GM12878 (cell line): ENCODE results near the gene TERB1. TPM values are rescaled to one million over a fixed set of nuclear protein-coding genes. Genes with fewer than 3 reads are reported as not detected.

Experiments
- ATAC-seq: fragments of 200-7000 bp; cut with Tn5 transposase; 3 replicates; pipeline ENCODE4 v1.9.1; 2020; ENCODE audit warnings: mild to moderate bottlenecking, moderate library complexity
- BruUV-seq: library from RNA; stranded (reverse); fragments of 400-500 nt; replicated peaks from 2 replicates; lab custom pipeline; 2021; lab: Mats Ljungman, UMichigan
- CTCF ChIA-PET: fragments of 300-600 bp; sonication (Branson Sonifier 250); formaldehyde crosslinking; extraction: SDS; loops from one replicate; lab custom pipeline; 2021; ENCODE audit warnings: inconsistent platforms; lab: Yijun Ruan, JAX
- POLR2A ChIA-PET: fragments of 350-600 bp; formaldehyde crosslinking; extraction: SDS; loops from one replicate; lab custom pipeline; 2021; ENCODE audit warnings: inconsistent platforms; lab: Charles Lee
- RAD21 ChIA-PET: fragments of 300-600 bp; sonication (Branson Sonifier 250); formaldehyde crosslinking; loops from one replicate; lab custom pipeline; 2023; ENCODE audit warnings: antibody characterized with exemption; ENCODE audit not compliant: unreplicated experiment; lab: Charles Lee
- SMC1A ChIA-PET: fragments of 300-600 bp; sonication (Branson Sonifier 250); formaldehyde crosslinking; loops from one replicate; lab custom pipeline; 2023; ENCODE audit not compliant: unreplicated experiment, uncharacterized antibody; lab: Charles Lee
- DNase-seq: peaks from one replicate; pipeline ENCODE4 v3.0.0-alpha.2; 2011; ENCODE audit warnings: low read depth, low spot score
- FAIRE-seq: peaks from 3 replicates; lab custom pipeline; 2011; peaks lifted over from hg19 to GRCh38; lab: Jason Lieb, UNC
- H2AFZ ChIP-seq: 2 replicates; pipeline ENCODE4 v1.6.0; 2011; ENCODE audit warnings: low read depth, low read length, control low read depth; ENCODE audit not compliant: control insufficient read depth
- H3K27ac ChIP-seq: 2 replicates; pipeline ENCODE4 v1.5.1; 2011; ENCODE audit warnings: control low read depth; ENCODE audit not compliant: control insufficient read depth, insufficient read depth
- H3K27me3 ChIP-seq, 2 experiments: replicated peaks in 1 of 2; 2 replicates each; pipeline versions ENCODE4 v1.6.0 to v1.6.1; 2011; ENCODE audit warnings: low read length in 1 of 2; ENCODE audit not compliant: control insufficient read depth in 2 of 2, insufficient read depth in 2 of 2
- H3K36me3 ChIP-seq, 2 experiments: 2 replicates each; pipeline ENCODE4 v1.5.1; 2011; ENCODE audit warnings: low read length in 1 of 2; ENCODE audit not compliant: control insufficient read depth in 2 of 2, insufficient read depth in 2 of 2
- H3K4me1 ChIP-seq: 2 replicates; pipeline ENCODE4 v1.6.1; 2011; ENCODE audit warnings: mild to moderate bottlenecking, low read length, moderate library complexity, mixed read lengths; ENCODE audit not compliant: control insufficient read depth, insufficient read depth
- H3K4me2 ChIP-seq: 2 replicates; pipeline ENCODE4 v1.6.0; 2011; ENCODE audit warnings: control low read depth; ENCODE audit not compliant: control insufficient read depth, insufficient read depth
- H3K4me3 ChIP-seq: fragments of 200-600 bp; sonication (generic); 2 replicates; pipeline ENCODE4 v1.5.1; 2016
- H3K79me2 ChIP-seq: 2 replicates; pipeline ENCODE4 v1.6.0; 2011; ENCODE audit warnings: low read length; ENCODE audit not compliant: control insufficient read depth, insufficient read depth
- H3K9ac ChIP-seq: 2 replicates; pipeline ENCODE4 v1.8.0; 2011; ENCODE audit warnings: low read length, control low read depth, mixed read lengths; ENCODE audit not compliant: control insufficient read depth, insufficient read depth
- H3K9me3 ChIP-seq: replicated peaks from 3 replicates; pipeline ENCODE4 v1.5.1; 2011; ENCODE audit warnings: mild to moderate bottlenecking, low read length; ENCODE audit not compliant: control insufficient read depth, insufficient read depth
- H4K20me1 ChIP-seq: 2 replicates; pipeline ENCODE4 v1.6.0; 2011; ENCODE audit not compliant: control insufficient read depth, insufficient read depth
- BCLAF1 ChIP-seq: fragments of 450-650 bp; IDR thresholded peaks from 2 replicates; pipeline ENCODE4 v1.6.1; 2017; ENCODE audit warnings: antibody characterized with exemption, mild to moderate bottlenecking, moderate library complexity
- CBX3 ChIP-seq: fragments of 200-600 bp; sonication (generic); IDR thresholded peaks from 2 replicates; pipeline ENCODE4 v1.6.1; 2016; ENCODE audit warnings: low read depth, borderline replicate concordance
- CHD2 ChIP-seq: IDR thresholded peaks from 2 replicates; pipeline ENCODE4 v1.6.1; 2011; ENCODE audit warnings: low read depth, low read length, improper control_type of control experiment, borderline replicate concordance
- ELK1 ChIP-seq: IDR thresholded peaks from 2 replicates; pipeline ENCODE4 v1.6.1; 2012; ENCODE audit warnings: low read depth, low read length, improper control_type of control experiment
- FOXM1 ChIP-seq: IDR thresholded peaks from 2 replicates; pipeline ENCODE4 v1.6.1; 2012; ENCODE audit warnings: low read depth, mild to moderate bottlenecking, inconsistent platforms, low read length, moderate library complexity
- GABPA ChIP-seq: IDR thresholded peaks from 2 replicates; pipeline ENCODE4 v1.6.1; 2014; ENCODE audit warnings: antibody characterized with exemption, low read depth, mild to moderate bottlenecking, inconsistent platforms
- IKZF2 ChIP-seq, 2 experiments: fragments of 450-650 bp; IDR thresholded peaks; 2 replicates each; pipeline ENCODE4 v1.6.1; 2017; ENCODE audit warnings: mild to moderate bottlenecking in 2 of 2, moderate library complexity in 2 of 2
- IRF4 ChIP-seq: IDR thresholded peaks from 2 replicates; pipeline ENCODE4 v1.6.1; 2011; ENCODE audit warnings: low read depth, low read length
- MEF2B ChIP-seq: fragments of 450-650 bp; IDR thresholded peaks from 2 replicates; pipeline ENCODE4 v1.6.1; 2018; ENCODE audit warnings: mild to moderate bottlenecking, moderate library complexity; ENCODE audit not compliant: partially characterized antibody, poor library complexity, severe bottlenecking
- MTA3 ChIP-seq: IDR thresholded peaks from 2 replicates; pipeline ENCODE4 v1.6.1; 2012; ENCODE audit warnings: low read length, inconsistent platforms, borderline replicate concordance
- POLR2AphosphoS5 ChIP-seq: IDR thresholded peaks from 2 replicates; pipeline ENCODE4 v1.6.1; 2011; ENCODE audit warnings: mild to moderate bottlenecking, low read length, inconsistent platforms
- PRDM15 ChIP-seq: fragments of 450-650 bp; formaldehyde crosslinking; IDR thresholded peaks from 2 replicates; pipeline ENCODE4 v1.4.0; 2020; ENCODE audit warnings: mild to moderate bottlenecking, moderate library complexity
- SRF ChIP-seq, 2 experiments: IDR thresholded peaks; 2 replicates each; pipeline ENCODE4 v1.6.1; 2011; ENCODE audit warnings: low read depth in 2 of 2, low read length in 2 of 2, mild to moderate bottlenecking in 1 of 2, moderate library complexity in 1 of 2
- ZNF207 ChIP-seq: fragments of 450-650 bp; IDR thresholded peaks from 2 replicates; pipeline ENCODE4 v1.6.1; 2014; ENCODE audit warnings: antibody characterized with exemption, mild to moderate bottlenecking, borderline replicate concordance
- ZSCAN29 ChIP-seq: fragments of 450-650 bp; IDR thresholded peaks from 2 replicates; pipeline ENCODE4 v1.6.1; 2017; ENCODE audit warnings: mild to moderate bottlenecking, moderate library complexity
- WGBS: methylation state at CpG from one replicate; pipeline ENCODE4 v1.1.6; 2016; ENCODE audit warnings: low lambda C conversion rate; ENCODE audit not compliant: insufficient replicate concordance, insufficient coverage; ENCODE audit errors: missing lambda C conversion rate; 5-methylcytosine and 5-hydroxymethylcytosine counted together
- in situ Hi-C: fragments of 300-500 bp; cut with MboI; formaldehyde crosslinking; loops from 9 replicates; pipeline ENCODE4 v1.14.3; 2018; ENCODE audit warnings: mixed read lengths
- intact Hi-C: fragments of 100-400 bp; cut with micrococcal nuclease; formaldehyde crosslinking; loops from one replicate; pipeline ENCODE4 v1.14.2; 2022; ENCODE audit not compliant: unreplicated experiment
- polyA plus RNA-seq, 11 experiments: library from polyadenylated mRNA; depleted of rRNA in 4 of 11; unstranded in 6 of 11; stranded (reverse) in 5 of 11; fragments of >200 nt; fragmentation: Nextera tagmentation in 4 of 11; fragmentation: Illumina TruSeq in 1 of 11; extraction: Ambion mirVana in 4 of 11; extraction: Trizol in 1 of 11; gene quantifications; 1 replicate in 1 of 11; 2 replicates in 10 of 11; pipeline versions ENCODE4 v1.2.1 to v1.2.3, GENCODE V29; 2011 to 2016; ENCODE audit warnings: inconsistent platforms in 2 of 11, missing spikeins in 2 of 11, low read depth in 1 of 11
- total RNA-seq, 4 experiments: library from RNA; depleted of rRNA in 3 of 4; stranded (reverse); fragments of >200 nt in 3 of 4; fragmentation: Illumina TruSeq in 1 of 4; extraction: Trizol in 1 of 4; gene quantifications; 2 replicates each; pipeline versions ENCODE4 v1.2.1 to v1.2.3, GENCODE V29; 2013 to 2021

Gene TERB1
- total and polyA plus RNA-seq, 10 of the 15 experiments (the other 5 are each of a cell fraction or from before 2014, with no cell fraction given) = 0.03 to 0.10 (median 0.06) TPM; not detected in 7

- FAIRE-seq = no peak
- Histone ChIP-seq H2AFZ (no peak overlapping the region), H3K36me3 (no peaks in the 10 kb centered on the region), H3K9me3 (no peaks in the 10 kb centered on the region), H3K4me2 (no peak overlapping the region), H3K4me3 (no peak overlapping the region), H3K79me2 (no peaks in the 10 kb centered on the region), H3K27ac (no peak overlapping the region), H3K27me3 (peaks cover 4 to 10% of the 10 kb centered on the region in 2 experiments; a peak in 3 of 4 replicates)
- POLR2A ChIA-PET = no interaction called here
- BruUV-seq = no TSS peak
- no peak for ATAC-seq
- intact Hi-C loops = no loop called here
- TF ChIP-seq PRDM15 (CRISPR knock-in tag) = no peak
- no peak for TF ChIP-seq BCLAF1
- no peak for TF ChIP-seq IRF4
- no peak for TF ChIP-seq FOXM1
- no peak for TF ChIP-seq CBX3
- no peak for TF ChIP-seq SRF (IDR thresholded peaks at IDR 0.05; ENCODE audit: low read depth in 2 of 2, low read length in 2 of 2)
- TF ChIP-seq ELK1 = no peak
- TF ChIP-seq POLR2AphosphoS5 = no peak
- TF ChIP-seq MTA3 = no peak
- no peak for TF ChIP-seq GABPA
- TF ChIP-seq MEF2B = no peak
- TF ChIP-seq CHD2 = no peak
- TF ChIP-seq ZNF207 = no peak
- TF ChIP-seq ZSCAN29 = no peak
- no peak for TF ChIP-seq IKZF2 (IDR thresholded peaks at IDR 0.05)
- TF ChIP-seq, all 136 proteins: peak for 0
- DNase-seq = no peak
- WGBS = 55% methylated on average over 4 of the region's 14 CpGs
- ChIA-PET RAD21 (no interaction called here), SMC1A (no interaction called here), CTCF (interaction anchor here (1.8 to 3.2 kb wide), 2 partner anchors 13 to 24 kb away, joined by 7 to 26 read pairs; partner anchors contain the start of gene NAE1)
- H3K4me1 ChIP-seq = no peaks in the 10 kb centered on the region
- H3K9ac ChIP-seq = no peak overlapping the region
- no peaks in the 10 kb centered on the region for H4K20me1 ChIP-seq
- in situ Hi-C loops = no loop called here
Observed at GRCh38 chr16:66844009-66844341, 42.6 kb upstream of the TERB1 start.
